ENCODE measurements around the gene PPTC7. TPM values are rescaled to one million over a fixed set of nuclear protein-coding genes. Genes with fewer than 3 reads are reported as not detected.
"Not testable (repeated sequence)": the region's sequence is repeated elsewhere in the genome, so short reads cannot be mapped to it uniquely, and the experiment has no call there.

PPTC7 gene
- total RNA-seq, 1 donor from 2014 or later = 12.3 TPM

GRCh38 chr12:110564471-110564991 lies 18.6 kb downstream of the PPTC7 start:
- no peaks in the 10 kb centered on the region for H3K27me3 ChIP-seq
- peak overlapping the region in 1 of 2 donors; percentile 22 for H3K27ac ChIP-seq
- no peaks in the 10 kb centered on the region for H3K9me3 ChIP-seq
- intact Hi-C loops (cut with DNase I) = no loop called here
- H3K4me3 ChIP-seq = no peak overlapping the region
- H3K4me1 ChIP-seq = peaks cover 5 to 8% of the 10 kb centered on the region in 2 donors
- no peak for DNase-seq (ENCODE audit: low spot score in 2 of 2)
- no peak for TF ChIP-seq CTCF (IDR thresholded peaks at IDR 0.05)
- no peaks in the 10 kb centered on the region for H3K36me3 ChIP-seq

DNA sequence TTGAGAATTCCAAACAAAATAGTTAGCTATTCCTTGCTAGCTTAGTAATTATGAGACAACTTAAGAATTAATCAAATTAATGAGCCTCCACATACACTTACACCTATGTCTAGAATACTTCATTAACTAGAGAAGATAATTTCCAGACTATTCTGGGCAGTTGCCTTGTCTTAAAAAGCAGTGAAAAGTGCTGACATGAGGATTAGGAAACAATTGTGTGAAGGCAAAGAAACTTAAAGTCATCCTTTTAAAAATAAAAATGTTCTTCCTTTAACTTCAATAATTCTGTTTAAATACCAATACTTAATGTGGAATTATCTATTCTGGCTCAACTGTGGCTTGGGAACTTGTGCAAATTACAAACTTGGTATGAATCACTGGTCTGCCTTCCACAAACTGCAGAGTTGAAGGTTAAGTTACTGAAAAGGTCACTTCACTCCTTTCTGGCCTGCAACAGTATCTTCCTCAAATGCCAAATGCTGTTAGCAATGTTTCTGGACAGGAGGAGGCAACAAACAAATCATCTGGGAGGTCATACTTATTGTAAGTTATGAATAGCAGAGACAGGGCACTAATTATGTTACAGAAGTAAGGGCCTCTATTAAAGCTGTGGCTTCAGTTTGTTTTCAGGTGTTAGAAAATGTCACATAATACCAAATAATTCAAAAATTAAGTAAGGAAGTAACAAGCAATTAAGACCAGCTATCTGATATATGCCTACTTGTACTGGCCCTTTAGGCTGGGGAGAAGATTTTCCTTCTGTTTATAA lies 19.2 kb downstream of the PPTC7 start:
- Histone ChIP-seq H3K36me3 (no peaks in the 10 kb centered on the region), H3K27me3 (no peaks in the 10 kb centered on the region), H3K9me3 (no peaks in the 10 kb centered on the region), H3K27ac (peak overlapping the region in 1 of 2 donors; percentile 22), H3K4me1 (peaks cover 5 to 8% of the 10 kb centered on the region in 2 donors), H3K4me3 (no peak overlapping the region)
- DNase-seq (ENCODE audit: low spot score in 2 of 2) = no peak
- intact Hi-C loops (cut with DNase I) = no loop called here
- TF ChIP-seq CTCF (IDR thresholded peaks at IDR 0.05) = no peak

- DNase-seq (ENCODE audit: low spot score in 2 of 2); H3K9me3 ChIP-seq; H3K4me3 ChIP-seq; H3K36me3 ChIP-seq; H3K27ac ChIP-seq; H3K27me3 ChIP-seq; H3K4me1 ChIP-seq; intact Hi-C loops (cut with DNase I): not testable (repeated sequence)
These were observed 20.7 kb downstream of the PPTC7 start for GRCh38 chr12:110562386-110562785.

GRCh38 chr12:110561471-110562201 lies 21.5 kb downstream of the PPTC7 start:
- H3K4me1 ChIP-seq = peaks cover 5 to 8% of the 10 kb centered on the region in 2 donors
- no peak for TF ChIP-seq CTCF (IDR thresholded peaks at IDR 0.05)
- no peak for DNase-seq (ENCODE audit: low spot score in 2 of 2)
- no peak overlapping the region for H3K4me3 ChIP-seq
- intact Hi-C loops (cut with DNase I) = no loop called here
- H3K36me3 ChIP-seq = no peaks in the 10 kb centered on the region
- H3K9me3 ChIP-seq = no peaks in the 10 kb centered on the region
- no peak overlapping the region for H3K27ac ChIP-seq
- H3K27me3 ChIP-seq = no peaks in the 10 kb centered on the region

DNA sequence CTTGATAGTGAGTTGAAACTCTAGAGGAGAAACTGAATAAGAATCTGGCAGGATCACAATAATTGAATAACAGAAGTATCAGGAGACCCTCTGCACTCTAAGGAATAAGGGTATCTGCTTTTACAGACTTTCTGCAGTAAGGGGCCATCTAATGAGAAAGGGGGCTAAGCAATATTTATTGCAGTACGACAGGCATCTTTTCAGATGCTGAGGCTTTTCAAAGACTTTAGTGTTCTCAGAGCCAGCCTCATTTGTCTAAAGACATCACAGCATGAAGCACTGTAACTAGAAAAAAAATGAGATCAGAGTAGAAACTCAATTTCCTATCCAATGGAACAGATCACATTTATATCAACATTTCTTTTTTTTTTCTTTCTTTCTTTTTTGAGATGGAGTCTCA lies 22.2 kb downstream of the PPTC7 start:
- Histone ChIP-seq H3K36me3 (no peaks in the 10 kb centered on the region), H3K4me3 (no peak overlapping the region), H3K27me3 (no peaks in the 10 kb centered on the region), H3K9me3 (no peaks in the 10 kb centered on the region), H3K27ac (no peak overlapping the region), H3K4me1 (peaks cover 5 to 8% of the 10 kb centered on the region in 2 donors)
- no peak for TF ChIP-seq CTCF (IDR thresholded peaks at IDR 0.05)
- intact Hi-C loops (cut with DNase I) = no loop called here
- no peak for DNase-seq (ENCODE audit: low spot score in 2 of 2)

- intact Hi-C loops (cut with DNase I) = no loop called here
- Histone ChIP-seq H3K4me1 (peaks cover 5 to 8% of the 10 kb centered on the region in 2 donors), H3K27ac (no peak overlapping the region), H3K27me3 (no peaks in the 10 kb centered on the region), H3K9me3 (no peaks in the 10 kb centered on the region), H3K4me3 (no peak overlapping the region), H3K36me3 (no peaks in the 10 kb centered on the region)
- TF ChIP-seq CTCF (IDR thresholded peaks at IDR 0.05) = no peak
- DNase-seq (ENCODE audit: low spot score in 2 of 2) = no peak
These were observed 23.1 kb downstream of the PPTC7 start for GRCh38 chr12:110560048-110560447.

- H3K9me3 ChIP-seq; DNase-seq (ENCODE audit: low spot score in 2 of 2); H3K4me1 ChIP-seq; H3K36me3 ChIP-seq; H3K27me3 ChIP-seq; H3K4me3 ChIP-seq; H3K27ac ChIP-seq; intact Hi-C loops (cut with DNase I): not testable (repeated sequence)
These were observed 24.2 kb downstream of the PPTC7 start for GRCh38 chr12:110558945-110559344.

All from ascending aorta (tissue), 2 donors.